Mucosa of descending colon (tissue), 3 donors: Measurements from ENCODE around the gene UCHL1. TPM values are rescaled to one million over a fixed set of nuclear protein-coding genes. Genes with fewer than 3 reads are reported as not detected.

Experiments
- ATAC-seq: fragments of 200-7000 bp; cut with Tn5 transposase; one replicate; pipeline ENCODE4 v1.9.1; 2020; ENCODE audit warnings: mild to moderate bottlenecking, moderate library complexity
- DNase-seq, 3 donors: peaks; one replicate each; pipeline ENCODE4 v3.0.0-alpha.2; 2020
- H3K36me3 ChIP-seq: fragments of 200-600 bp; one replicate; pipeline ENCODE4 v1.8.0; 2021; ENCODE audit warnings: low read depth, mild to moderate bottlenecking
- H3K4me1 ChIP-seq: fragments of 200-600 bp; one replicate; pipeline ENCODE4 v1.8.0; 2021; ENCODE audit warnings: low read depth, mild to moderate bottlenecking
- H3K4me3 ChIP-seq: fragments of 200-600 bp; one replicate; pipeline ENCODE4 v1.8.0; 2021; ENCODE audit warnings: mild to moderate bottlenecking
- H3K9me3 ChIP-seq: fragments of 200-600 bp; one replicate; pipeline ENCODE4 v1.8.0; 2021; ENCODE audit warnings: mild to moderate bottlenecking
- CTCF ChIP-seq: fragments of 200-600 bp; IDR thresholded peaks from one replicate; pipeline ENCODE4 v1.8.0; 2022; ENCODE audit warnings: antibody characterized with exemption, mild to moderate bottlenecking
- intact Hi-C, 2 donors: fragments of 100-400 bp; cut with DNase I in 1 of 2; cut with micrococcal nuclease in 1 of 2; formaldehyde crosslinking; loops; one replicate each; pipeline versions ENCODE4 v1.11.0 to v1.11.1; 2022; cut with DNase I, micrococcal nuclease
- total RNA-seq, 3 donors: library from RNA; stranded (reverse); fragmentation: NEBNext Ultra II Directional in 2 of 3; extraction: Animal tissue kit (Norgen Biotek cat#: 25700) in 2 of 3; gene quantifications; one replicate each; pipeline versions ENCODE4 v1.2.1 to v1.2.4, GENCODE V29; 2021 to 2023
- donor health status: DM: no; HTN: no; CAD: no; lungs with moderate emphysema.
- donor health status: DM: no; HTN: no; CAD: no.
- donor health status: DM: no; HTN: yes; CAD: no.

The UCHL1 gene
- total RNA-seq, 3 donors from 2014 or later: 4.1 to 76.0 (median 11.1) TPM

DNA sequence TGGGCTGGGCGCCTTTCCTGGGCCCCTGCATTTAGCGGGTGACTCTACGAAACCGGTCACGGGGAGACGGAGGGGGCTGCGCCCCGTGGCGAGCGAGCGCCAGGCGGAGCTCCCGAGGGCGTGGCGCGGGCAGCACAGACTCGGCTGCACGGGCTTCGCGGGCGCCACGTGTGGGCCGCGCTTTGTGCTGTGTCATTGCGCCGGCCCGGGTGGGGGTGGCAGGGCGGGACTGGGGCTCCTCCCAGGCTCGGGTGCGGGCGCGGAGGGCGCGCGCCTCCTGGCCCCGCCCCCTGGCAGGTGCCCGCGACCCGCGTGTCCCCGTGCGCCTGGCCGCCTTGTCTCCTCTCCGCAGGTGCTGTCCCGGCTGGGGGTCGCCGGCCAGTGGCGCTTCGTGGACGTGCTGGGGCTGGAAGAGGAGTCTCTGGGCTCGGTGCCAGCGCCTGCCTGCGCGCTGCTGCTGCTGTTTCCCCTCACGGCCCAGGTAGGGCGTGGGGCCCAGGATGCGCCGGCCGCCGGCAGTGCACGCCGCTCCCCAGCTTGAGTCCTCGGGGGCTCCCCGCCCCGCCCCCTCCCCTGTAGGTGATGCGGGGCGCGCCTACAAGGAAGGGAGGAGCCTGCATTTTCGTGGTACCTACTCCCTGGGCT is 651 bp downstream of the UCHL1 start:
- Histone ChIP-seq H3K36me3 (no peaks in the 10 kb centered on the region), H3K4me3 (no peak overlapping the region), H3K4me1 (peaks cover 15% of the 10 kb centered on the region), H3K9me3 (no peaks in the 10 kb centered on the region)
- TF ChIP-seq CTCF: no peak
- DNase-seq (peak; percentile 36 to 68 (median 53)), ATAC-seq (peak; percentile 88)
- intact Hi-C loops: no loop called here

GRCh38 chr4:41257906-41258305 is 1.2 kb downstream of the UCHL1 start:
- TF ChIP-seq CTCF: no peak
- H3K4me3 ChIP-seq: no peak overlapping the region
- intact Hi-C loops: no loop called here
- DNase-seq (no peak), ATAC-seq (no peak)
- H3K9me3 ChIP-seq: no peaks in the 10 kb centered on the region
- H3K4me1 ChIP-seq: peaks cover 15% of the 10 kb centered on the region
- H3K36me3 ChIP-seq: no peaks in the 10 kb centered on the region

DNA sequence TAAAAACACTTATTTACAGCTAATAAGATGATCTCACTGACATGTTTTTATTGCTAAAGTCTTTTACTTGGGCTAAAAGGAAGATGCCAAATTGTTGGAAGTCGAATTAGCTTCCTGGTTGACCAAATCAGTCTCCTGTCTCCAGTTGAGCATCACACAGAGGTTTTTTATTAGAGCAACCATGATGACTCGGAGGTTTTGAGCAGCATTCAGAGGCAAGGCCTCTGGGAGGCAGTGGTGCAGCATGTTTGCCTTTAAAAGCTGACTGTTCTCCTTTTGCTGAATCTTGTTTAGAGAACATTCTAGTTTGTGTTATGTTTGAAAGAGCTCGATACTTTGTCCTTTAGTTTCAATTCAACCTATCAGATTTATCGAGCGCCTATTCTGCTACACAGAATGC is 2.1 kb downstream of the UCHL1 start:
- peak; percentile 29 for ATAC-seq
- H3K9me3 ChIP-seq: no peaks in the 10 kb centered on the region
- H3K36me3 ChIP-seq: no peaks in the 10 kb centered on the region
- H3K4me3 ChIP-seq: no peak overlapping the region
- TF ChIP-seq CTCF: no peak
- DNase-seq: peak in 1 of 3 donors; percentile 3
- peaks cover 15% of the 10 kb centered on the region for H3K4me1 ChIP-seq
- intact Hi-C loops: no loop called here

DNA sequence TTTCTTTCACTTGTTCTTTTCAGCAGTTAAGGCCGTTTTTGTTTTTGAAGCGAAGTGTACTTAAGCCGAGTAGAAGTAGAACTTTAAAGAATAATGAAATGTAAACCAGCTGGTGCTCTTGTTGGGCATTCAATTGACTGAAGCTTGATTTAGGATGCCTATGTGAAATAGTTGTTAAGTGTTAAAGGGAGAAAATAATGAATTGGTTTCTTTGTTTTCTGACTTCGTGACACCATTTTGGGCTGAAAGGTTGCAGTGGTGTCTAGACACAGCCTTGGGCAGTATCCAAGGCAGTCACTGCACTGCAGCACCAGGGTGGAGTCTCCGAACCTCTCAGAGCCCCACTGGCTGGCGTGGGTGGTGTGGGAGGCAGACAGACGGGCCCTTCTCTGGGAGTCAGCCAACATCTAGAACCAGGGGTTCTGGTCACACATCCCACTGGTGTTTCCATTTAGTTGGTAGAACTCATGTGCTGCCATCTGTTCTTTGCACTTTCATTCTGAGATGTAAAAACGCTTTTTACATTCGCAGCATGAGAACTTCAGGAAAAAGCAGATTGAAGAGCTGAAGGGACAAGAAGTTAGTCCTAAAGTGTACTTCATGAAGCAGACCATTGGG is 3.5 kb downstream of the UCHL1 start:
- intact Hi-C loops: no loop called here
- Histone ChIP-seq H3K4me3 (no peak overlapping the region), H3K4me1 (peaks cover 15% of the 10 kb centered on the region), H3K9me3 (no peaks in the 10 kb centered on the region), H3K36me3 (no peaks in the 10 kb centered on the region)
- TF ChIP-seq CTCF: no peak
- DNase-seq: no peak
- no peak for ATAC-seq

- no peak for TF ChIP-seq CTCF
- DNase-seq (no peak), ATAC-seq (no peak)
- Histone ChIP-seq H3K4me3 (no peak overlapping the region), H3K36me3 (no peaks in the 10 kb centered on the region), H3K4me1 (peaks cover 8% of the 10 kb centered on the region), H3K9me3 (no peaks in the 10 kb centered on the region)
- intact Hi-C loops: no loop called here
Observed at GRCh38 chr4:41262198-41262597, 5.5 kb downstream of the UCHL1 start.
